AG09319 (cell line): ENCODE data around the gene MRPL52.
"Not testable (repeated sequence)": the region's sequence is repeated elsewhere in the genome, so short reads cannot be mapped to it uniquely, and the experiment has no call there.

ENCODE experiments used
- DNase-seq: peaks from one replicate; pipeline ENCODE4 v3.0.0-alpha.2; 2010; ENCODE audit warnings: low read depth; ENCODE audit errors: extremely low read depth
- TF ChIP-seq, protein P1 (sequence below): IDR thresholded peaks from 2 replicates; pipeline ENCODE4 v1.5.1; 2011; ENCODE audit warnings: low read depth, mild to moderate bottlenecking, inconsistent platforms, low read length, moderate library complexity

Gene MRPL52

DNA sequence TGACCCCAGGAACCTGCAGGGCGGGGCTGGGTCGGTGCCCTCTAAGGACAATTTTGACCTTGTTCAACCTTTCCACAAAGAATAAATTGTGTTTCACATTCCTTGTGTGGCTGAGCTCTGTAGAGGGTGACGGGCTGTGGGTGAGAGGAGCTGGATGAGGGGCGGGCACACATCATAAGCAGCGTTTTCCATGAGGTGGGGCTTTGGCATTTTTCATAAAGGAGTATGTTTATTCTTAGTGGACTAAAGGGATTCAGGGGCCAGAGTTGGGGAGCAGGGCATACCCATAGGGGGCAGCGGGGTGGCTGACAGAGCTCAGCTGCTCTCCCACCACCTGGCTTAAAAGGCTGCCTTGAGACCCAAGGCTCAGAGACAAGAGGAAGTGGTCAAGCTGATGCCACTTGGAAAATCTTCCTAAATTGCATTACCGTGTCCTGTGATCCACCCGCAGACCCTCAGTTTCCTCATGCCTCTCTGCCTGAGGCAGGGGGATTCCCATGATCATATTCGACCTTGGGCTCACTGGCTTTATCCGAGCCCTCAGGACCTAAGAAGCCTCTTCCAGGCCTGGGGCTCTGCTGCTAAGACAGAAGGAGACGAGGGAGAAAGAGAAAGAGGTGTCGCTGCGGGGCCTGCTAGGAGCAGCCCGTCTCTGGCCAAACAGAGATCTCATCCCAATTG, 18.1 kb downstream of the MRPL52 start:
- TF ChIP-seq, protein P1, sequence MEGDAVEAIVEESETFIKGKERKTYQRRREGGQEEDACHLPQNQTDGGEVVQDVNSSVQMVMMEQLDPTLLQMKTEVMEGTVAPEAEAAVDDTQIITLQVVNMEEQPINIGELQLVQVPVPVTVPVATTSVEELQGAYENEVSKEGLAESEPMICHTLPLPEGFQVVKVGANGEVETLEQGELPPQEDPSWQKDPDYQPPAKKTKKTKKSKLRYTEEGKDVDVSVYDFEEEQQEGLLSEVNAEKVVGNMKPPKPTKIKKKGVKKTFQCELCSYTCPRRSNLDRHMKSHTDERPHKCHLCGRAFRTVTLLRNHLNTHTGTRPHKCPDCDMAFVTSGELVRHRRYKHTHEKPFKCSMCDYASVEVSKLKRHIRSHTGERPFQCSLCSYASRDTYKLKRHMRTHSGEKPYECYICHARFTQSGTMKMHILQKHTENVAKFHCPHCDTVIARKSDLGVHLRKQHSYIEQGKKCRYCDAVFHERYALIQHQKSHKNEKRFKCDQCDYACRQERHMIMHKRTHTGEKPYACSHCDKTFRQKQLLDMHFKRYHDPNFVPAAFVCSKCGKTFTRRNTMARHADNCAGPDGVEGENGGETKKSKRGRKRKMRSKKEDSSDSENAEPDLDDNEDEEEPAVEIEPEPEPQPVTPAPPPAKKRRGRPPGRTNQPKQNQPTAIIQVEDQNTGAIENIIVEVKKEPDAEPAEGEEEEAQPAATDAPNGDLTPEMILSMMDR: no peak; the same call in 1 of the 2 replicates

GRCh38 chr14:22848351-22849164, 18.9 kb downstream of the MRPL52 start:
- TF ChIP-seq, protein P1: no peak
- DNase-seq: peak; percentile 91

More for the DNA sequence above, 18.1 kb downstream of the MRPL52 start:
- no peak for DNase-seq

- TF ChIP-seq, protein P1: no peak
- DNase-seq: no peak
Measured at GRCh38 chr14:22849212-22849819, 19.6 kb downstream of the MRPL52 start.

- peak; percentile 93 for DNase-seq
Measured at GRCh38 chr14:22850944-22851764, 21.5 kb downstream of the MRPL52 start.

GRCh38 chr14:22852178-22852577, 22.5 kb downstream of the MRPL52 start:
- DNase-seq: not testable (repeated sequence)

More at GRCh38 chr14:22850944-22851764, 21.5 kb downstream of the MRPL52 start:
- TF ChIP-seq, protein P1: no peak

DNA sequence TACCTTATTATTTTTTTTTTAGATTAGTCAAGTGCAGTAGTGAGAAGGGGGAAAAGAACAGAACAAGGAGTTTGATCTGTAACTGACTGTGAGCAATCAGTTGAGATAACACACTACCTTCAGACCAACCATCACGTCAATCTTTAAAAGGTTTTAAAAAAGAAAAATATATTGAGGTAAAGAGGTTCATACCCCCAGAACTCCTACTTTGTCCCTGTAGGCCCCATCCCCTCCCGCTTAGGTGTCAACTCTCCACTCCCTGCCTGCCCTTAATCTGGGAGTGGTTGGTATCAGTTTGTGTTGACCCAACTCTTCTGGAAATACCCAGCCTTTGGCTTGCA, 22.9 kb downstream of the MRPL52 start:
- DNase-seq: no peak
- TF ChIP-seq, protein P1: no peak

- DNase-seq: no peak
Measured at GRCh38 chr14:22852940-22853767, 23.5 kb downstream of the MRPL52 start.

DNA sequence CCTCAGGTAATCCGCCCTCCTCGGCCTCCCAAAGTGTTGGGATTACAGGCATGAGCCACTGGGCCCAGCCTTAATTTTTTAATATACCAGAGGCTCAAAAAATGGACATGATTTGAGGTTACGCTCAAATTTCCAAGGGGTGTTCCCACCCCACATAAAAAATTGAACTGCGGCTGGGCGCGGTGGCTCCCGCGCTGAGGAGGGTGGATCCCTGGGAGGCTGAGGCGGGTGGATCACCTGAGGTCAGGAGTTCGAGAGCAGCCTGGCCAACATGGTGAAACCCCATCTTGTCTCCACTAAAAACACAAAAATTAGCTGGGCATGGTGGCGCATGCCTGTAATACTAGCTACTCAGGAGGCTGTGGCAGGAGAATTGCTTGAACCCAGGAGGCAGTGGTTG, 24.6 kb downstream of the MRPL52 start:
- DNase-seq: not testable (repeated sequence)

More at GRCh38 chr14:22852940-22853767, 23.5 kb downstream of the MRPL52 start:
- TF ChIP-seq, protein P1: peak; percentile 87
